Endodermal cell (in vitro differentiated cells): ENCODE results near the gene ABCC6. TPM values are rescaled to one million over a fixed set of nuclear protein-coding genes. Genes with fewer than 3 reads are reported as not detected.

Experiments used
- DNase-seq: peaks from one replicate; pipeline ENCODE4 v3.0.0-alpha.2; 2017
- H3K27ac ChIP-seq: 2 replicates; pipeline ENCODE4 v1.5.1; 2013; ENCODE audit warnings: mild to moderate bottlenecking, low read depth, low read length, moderate library complexity
- H3K27me3 ChIP-seq: 2 replicates; pipeline ENCODE4 v1.6.1; 2013; ENCODE audit warnings: mild to moderate bottlenecking, low read length, moderate library complexity; ENCODE audit not compliant: insufficient read depth, control insufficient read depth, poor library complexity, severe bottlenecking
- H3K36me3 ChIP-seq: 2 replicates; pipeline ENCODE4 v1.7.0; 2013; ENCODE audit warnings: mild to moderate bottlenecking, low read length, moderate library complexity; ENCODE audit not compliant: control insufficient read depth, insufficient read depth
- H3K4me1 ChIP-seq: one replicate; pipeline ENCODE4 v1.7.0; 2013; ENCODE audit warnings: low read length; ENCODE audit not compliant: control insufficient read depth, insufficient read depth
- H3K4me3 ChIP-seq: 2 replicates; pipeline ENCODE4 v1.5.1; 2013; ENCODE audit warnings: mild to moderate bottlenecking, low read length, moderate library complexity
- H3K9ac ChIP-seq: 2 replicates; pipeline ENCODE4 v1.6.1; 2013; ENCODE audit warnings: mild to moderate bottlenecking, low read length, moderate library complexity; ENCODE audit not compliant: poor library complexity, severe bottlenecking; ENCODE audit errors: extremely low read depth
- H3K9me3 ChIP-seq: 2 replicates; pipeline ENCODE4 v1.6.1; 2013; ENCODE audit warnings: mild to moderate bottlenecking, low read length, moderate library complexity; ENCODE audit not compliant: control insufficient read depth
- H3K27ac Mint-ChIP-seq: 2 replicates; pipeline ENCODE4 v1.8.0; 2020; ENCODE audit warnings: mixed read lengths
- H3K27me3 Mint-ChIP-seq: 2 replicates; pipeline ENCODE4 v1.8.0; 2021; ENCODE audit warnings: mild to moderate bottlenecking, mixed read lengths; ENCODE audit not compliant: insufficient read depth
- H3K36me3 Mint-ChIP-seq: 2 replicates; pipeline ENCODE4 v1.8.0; 2020; ENCODE audit warnings: low read depth, mixed read lengths
- H3K4me1 Mint-ChIP-seq: 2 replicates; pipeline ENCODE4 v1.8.0; 2020; ENCODE audit warnings: mixed read lengths
- H3K4me3 Mint-ChIP-seq: 2 replicates; pipeline ENCODE4 v1.8.0; 2020; ENCODE audit warnings: mild to moderate bottlenecking, moderate library complexity, mixed read lengths
- H3K9me3 Mint-ChIP-seq: 2 replicates; pipeline ENCODE4 v1.8.0; 2020; ENCODE audit warnings: mild to moderate bottlenecking, mixed read lengths
- WGBS, 2 experiments: methylation state at CpG; one replicate each; pipeline versions ENCODE4 v1.1.5 to v1.1.7; 2013; ENCODE audit warnings: missing lambda C conversion rate in 2 of 2, mixed read lengths in 1 of 2; ENCODE audit not compliant: insufficient coverage in 1 of 2, insufficient read length in 1 of 2; 5-methylcytosine and 5-hydroxymethylcytosine counted together
- total RNA-seq, 2 donors: library from RNA; stranded (reverse); fragmentation: NEBNext Ultra II Directional in 1 of 2; extraction: Animal tissue kit (Norgen Biotek cat#: 25700) in 1 of 2; gene quantifications; 2 replicates in 1 of 2; 3 replicates in 1 of 2; pipeline ENCODE4 v1.2.1, GENCODE V29; 2021
- TF ChIP-seq, protein P1 (sequence below): fragments of 200-600 bp; sonication (generic); conservative IDR thresholded peaks from 2 replicates; pipeline ENCODE4 v1.5.0; 2021; ENCODE audit warnings: antibody characterized with exemption, mild to moderate bottlenecking

Gene ABCC6
- total RNA-seq, 2 donors from 2014 or later = 6.5 to 7.8 TPM

DNA sequence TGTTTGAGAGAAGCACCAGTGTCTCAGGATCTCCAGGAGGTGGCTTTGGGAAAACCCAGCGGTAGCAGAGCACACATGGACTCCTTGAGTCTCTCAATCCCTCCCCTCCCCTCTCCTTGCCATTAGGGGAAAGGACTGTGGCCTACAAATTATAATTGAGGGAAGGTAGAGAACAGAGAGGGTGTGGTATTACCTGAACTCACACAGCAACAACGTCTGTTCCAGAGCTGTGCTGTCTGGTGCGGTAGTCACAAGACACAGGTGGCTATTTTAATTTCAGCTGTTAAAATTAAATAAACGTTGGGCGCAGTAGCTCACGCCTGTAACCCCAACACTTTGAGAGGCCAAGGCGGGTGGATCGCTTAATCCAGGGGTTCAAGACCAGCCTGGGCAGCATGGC lies 110.2 kb downstream of the ABCC6 start:
- no peaks in the 10 kb centered on the region for H3K27me3 ChIP-seq
- H3K9ac ChIP-seq = no peak overlapping the region
- no peak for DNase-seq
- no peaks in the 10 kb centered on the region for H3K27me3 Mint-ChIP-seq
- no peak overlapping the region for H3K4me3 ChIP-seq
- peaks cover 7% of the 10 kb centered on the region for H3K4me1 Mint-ChIP-seq
- H3K27ac ChIP-seq = no peak overlapping the region
- peaks cover 76% of the 10 kb centered on the region for H3K36me3 Mint-ChIP-seq
- peaks cover 38% of the 10 kb centered on the region for H3K36me3 ChIP-seq
- no peaks in the 10 kb centered on the region for H3K9me3 Mint-ChIP-seq
- no peak overlapping the region for H3K27ac Mint-ChIP-seq
- no peaks in the 10 kb centered on the region for H3K4me1 ChIP-seq
- H3K9me3 ChIP-seq = peaks cover 9% of the 10 kb centered on the region
- TF ChIP-seq, protein P1, sequence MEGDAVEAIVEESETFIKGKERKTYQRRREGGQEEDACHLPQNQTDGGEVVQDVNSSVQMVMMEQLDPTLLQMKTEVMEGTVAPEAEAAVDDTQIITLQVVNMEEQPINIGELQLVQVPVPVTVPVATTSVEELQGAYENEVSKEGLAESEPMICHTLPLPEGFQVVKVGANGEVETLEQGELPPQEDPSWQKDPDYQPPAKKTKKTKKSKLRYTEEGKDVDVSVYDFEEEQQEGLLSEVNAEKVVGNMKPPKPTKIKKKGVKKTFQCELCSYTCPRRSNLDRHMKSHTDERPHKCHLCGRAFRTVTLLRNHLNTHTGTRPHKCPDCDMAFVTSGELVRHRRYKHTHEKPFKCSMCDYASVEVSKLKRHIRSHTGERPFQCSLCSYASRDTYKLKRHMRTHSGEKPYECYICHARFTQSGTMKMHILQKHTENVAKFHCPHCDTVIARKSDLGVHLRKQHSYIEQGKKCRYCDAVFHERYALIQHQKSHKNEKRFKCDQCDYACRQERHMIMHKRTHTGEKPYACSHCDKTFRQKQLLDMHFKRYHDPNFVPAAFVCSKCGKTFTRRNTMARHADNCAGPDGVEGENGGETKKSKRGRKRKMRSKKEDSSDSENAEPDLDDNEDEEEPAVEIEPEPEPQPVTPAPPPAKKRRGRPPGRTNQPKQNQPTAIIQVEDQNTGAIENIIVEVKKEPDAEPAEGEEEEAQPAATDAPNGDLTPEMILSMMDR = no peak
- WGBS, 2 experiments = 93 to 97% methylated on average over 7 to 8 of the region's 8 CpGs
- H3K4me3 Mint-ChIP-seq = no peak overlapping the region

DNA sequence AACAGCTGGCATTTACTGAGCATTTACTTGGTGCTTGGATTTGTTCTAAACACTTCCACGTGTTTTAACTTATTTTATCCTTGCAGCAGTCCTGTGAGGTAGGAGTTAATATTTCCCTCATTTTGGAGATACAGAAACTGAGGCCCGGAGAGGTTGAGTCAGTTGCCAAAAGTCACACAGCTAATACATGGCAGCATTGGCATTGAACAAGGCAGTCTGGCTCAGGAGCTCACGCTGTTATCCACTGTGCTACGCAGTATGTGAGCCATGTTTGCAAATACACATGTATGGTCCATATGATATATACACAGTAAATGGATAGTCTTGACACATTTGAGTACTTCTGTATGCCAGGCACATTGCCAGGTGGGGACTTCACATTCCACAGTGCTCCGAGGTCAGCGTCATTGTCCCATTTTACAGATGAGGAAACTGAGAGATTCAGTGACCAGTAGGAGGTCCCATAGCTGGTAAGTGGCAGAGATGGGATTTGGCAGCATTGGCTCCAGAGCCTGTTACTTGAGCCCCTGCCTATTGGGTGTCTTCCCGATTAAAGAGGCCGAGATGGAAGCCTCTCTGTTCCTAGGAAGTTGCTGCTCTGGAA lies 110.7 kb downstream of the ABCC6 start:
- H3K27me3 ChIP-seq = no peaks in the 10 kb centered on the region
- H3K27ac ChIP-seq = no peak overlapping the region
- no peak overlapping the region for H3K4me3 ChIP-seq
- no peak overlapping the region for H3K27ac Mint-ChIP-seq
- no peaks in the 10 kb centered on the region for H3K4me1 ChIP-seq
- WGBS, 2 experiments = 73 to 85% methylated on average over 6 to 8 of the region's 8 CpGs
- H3K9me3 ChIP-seq = peaks cover 3% of the 10 kb centered on the region
- H3K9me3 Mint-ChIP-seq = no peaks in the 10 kb centered on the region
- no peak for DNase-seq
- H3K9ac ChIP-seq = no peak overlapping the region
- TF ChIP-seq, protein P1 = no peak
- H3K27me3 Mint-ChIP-seq = no peaks in the 10 kb centered on the region
- H3K36me3 ChIP-seq = peaks cover 33% of the 10 kb centered on the region
- peaks cover 7% of the 10 kb centered on the region for H3K4me1 Mint-ChIP-seq
- H3K4me3 Mint-ChIP-seq = no peak overlapping the region
- H3K36me3 Mint-ChIP-seq = peaks cover 74% of the 10 kb centered on the region

DNA sequence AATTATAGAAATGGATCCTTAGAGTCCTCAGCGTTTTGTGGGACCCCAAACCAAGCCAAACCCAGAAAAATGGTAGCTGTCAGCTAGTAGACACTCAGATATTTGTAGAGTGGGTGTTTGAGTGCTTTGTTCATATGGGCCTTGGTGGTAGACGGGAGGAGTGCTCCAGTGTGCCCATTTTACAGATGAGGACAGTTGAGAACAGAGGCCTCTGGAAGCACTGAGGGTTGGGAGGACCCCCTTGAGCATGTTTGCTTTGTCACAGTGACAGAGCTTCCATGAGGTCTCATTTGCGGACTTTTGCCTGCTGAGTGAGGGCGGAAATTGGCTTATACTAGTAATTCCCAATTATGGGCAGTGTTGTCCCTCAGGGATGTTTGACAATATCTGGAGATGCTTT lies 111.7 kb downstream of the ABCC6 start:
- no peaks in the 10 kb centered on the region for H3K27me3 ChIP-seq
- H3K4me3 Mint-ChIP-seq = no peak overlapping the region
- peak overlapping the region; percentile 57 for H3K27ac Mint-ChIP-seq
- H3K9me3 Mint-ChIP-seq = no peaks in the 10 kb centered on the region
- no peak overlapping the region for H3K27ac ChIP-seq
- H3K9me3 ChIP-seq = no peaks in the 10 kb centered on the region
- H3K27me3 Mint-ChIP-seq = no peaks in the 10 kb centered on the region
- no peaks in the 10 kb centered on the region for H3K4me1 ChIP-seq
- WGBS, 2 experiments = 93 to 100% methylated on average over 4 of the region's 4 CpGs
- H3K36me3 Mint-ChIP-seq = peaks cover 70% of the 10 kb centered on the region
- no peak overlapping the region for H3K9ac ChIP-seq
- TF ChIP-seq, protein P1 = no peak
- DNase-seq = no peak
- H3K4me1 Mint-ChIP-seq = peaks cover 7% of the 10 kb centered on the region
- peaks cover 25% of the 10 kb centered on the region for H3K36me3 ChIP-seq
- no peak overlapping the region for H3K4me3 ChIP-seq
